A549 (cell line): ENCODE data around the gene CDC42BPB. TPM values are rescaled to one million over a fixed set of nuclear protein-coding genes. Genes with fewer than 3 reads are reported as not detected.

Experiments
- ATAC-seq, 2 experiments: fragments of 200-7000 bp in 1 of 2; fragments of >200 bp in 1 of 2; cut with Nextera tagmentation in 1 of 2; cut with Tn5 transposase in 1 of 2; 3 replicates each; pipeline versions ENCODE4 v1.8.0 to v1.9.1; 2018 to 2020; ENCODE audit warnings: mild to moderate bottlenecking in 1 of 2, moderate library complexity in 1 of 2
- CTCF ChIA-PET: fragments of 300-600 bp; sonication (Branson Sonifier 250); formaldehyde crosslinking; extraction: SDS; loops from one replicate; lab custom pipeline; 2021; ENCODE audit warnings: antibody characterized with exemption, inconsistent platforms; lab: Yijun Ruan, JAX
- POLR2A ChIA-PET: fragments of 350-600 bp; formaldehyde crosslinking; extraction: SDS; loops from one replicate; lab custom pipeline; 2021; ENCODE audit warnings: antibody characterized with exemption, inconsistent platforms; lab: Yijun Ruan, JAX
- DNase-seq, 2 experiments: peaks; one replicate each; pipeline versions ENCODE4 v3.0.0 to v3.0.0-alpha.2; 2011 to 2016; ENCODE audit warnings: low read depth in 1 of 2, low spot score in 1 of 2
- FAIRE-seq: peaks from 2 replicates; lab custom pipeline; 2011; peaks lifted over from hg19 to GRCh38; lab: Jason Lieb, UNC
- H3K27ac ChIP-seq, 2 experiments: fragments of >200 bp; sonication (Bioruptor Twin); formaldehyde crosslinking; 3 replicates each; pipeline ENCODE4 v1.5.1; 2016 to 2017
- H3K4me1 ChIP-seq: fragments of >200 bp; sonication (Bioruptor Twin); formaldehyde crosslinking; 3 replicates; pipeline ENCODE4 v1.6.1; 2016
- H3K4me2 ChIP-seq: fragments of >200 bp; sonication (Bioruptor Twin); formaldehyde crosslinking; 3 replicates; pipeline ENCODE4 v1.6.1; 2016
- H3K4me3 ChIP-seq: fragments of >200 bp; sonication (Bioruptor Twin); formaldehyde crosslinking; 3 replicates; pipeline ENCODE4 v1.5.1; 2016
- H3K9me3 ChIP-seq: fragments of >200 bp; sonication (Bioruptor Twin); formaldehyde crosslinking; 3 replicates; pipeline ENCODE4 v1.6.1; 2016
- ATOH8 ChIP-seq: fragments of 250-450 bp; sonication (Bioruptor Pico); IDR thresholded peaks from 2 replicates; pipeline ENCODE4 v1.5.0; 2020; ENCODE audit warnings: low read depth, mild to moderate bottlenecking, moderate library complexity
- BHLHE40 ChIP-seq: IDR thresholded peaks from 2 replicates; pipeline ENCODE4 v1.6.1; 2012; ENCODE audit warnings: low read depth, low read length, inconsistent platforms
- CBX2 ChIP-seq: fragments of 200-600 bp; sonication (generic); IDR thresholded peaks from 2 replicates; pipeline ENCODE4 v1.6.1; 2016; ENCODE audit warnings: low read depth, mild to moderate bottlenecking, borderline replicate concordance
- CBX8 ChIP-seq: fragments of 200-600 bp; sonication (generic); IDR thresholded peaks from 2 replicates; pipeline ENCODE4 v1.6.1; 2016
- CEBPB ChIP-seq, 2 experiments: fragments of >200 bp in 1 of 2; sonication (Bioruptor Twin) in 1 of 2; formaldehyde crosslinking in 1 of 2; IDR thresholded peaks; 2 replicates each; pipeline ENCODE4 v1.6.1; 2012 to 2016
- CTCF ChIP-seq: fragments of >200 bp; sonication (Bioruptor Twin); formaldehyde crosslinking; IDR thresholded peaks from 3 replicates; pipeline ENCODE4 v1.5.1; 2016
- ELK1 ChIP-seq: fragments of 150-350 bp; IDR thresholded peaks from 2 replicates; pipeline ENCODE4 v1.6.1; 2014; ENCODE audit warnings: low read depth, mild to moderate bottlenecking, low read length
- ESRRA ChIP-seq: fragments of 150-350 bp; IDR thresholded peaks from 2 replicates; pipeline ENCODE4 v1.6.1; 2014; ENCODE audit warnings: mild to moderate bottlenecking, low read length, borderline replicate concordance
- FOSL2 ChIP-seq, 2 experiments: fragments of 450-650 bp in 1 of 2; fragments of >200 bp in 1 of 2; sonication (Bioruptor Twin) in 1 of 2; formaldehyde crosslinking; IDR thresholded peaks; 2 replicates each; pipeline versions ENCODE4 v1.5.0 to v1.6.1; 2016 to 2020; ENCODE audit warnings: mild to moderate bottlenecking in 1 of 2, moderate library complexity in 1 of 2
- FOXS1 ChIP-seq: fragments of 250-450 bp; sonication (Bioruptor Pico); IDR thresholded peaks from 2 replicates; pipeline ENCODE4 v1.5.0; 2020; ENCODE audit warnings: mild to moderate bottlenecking, moderate library complexity
- GATA3 ChIP-seq: IDR thresholded peaks from 2 replicates; pipeline ENCODE4 v1.6.1; 2012; ENCODE audit warnings: borderline replicate concordance
- HES2 ChIP-seq: fragments of >200 bp; sonication (Bioruptor Twin); formaldehyde crosslinking; IDR thresholded peaks from 2 replicates; pipeline ENCODE4 v1.6.1; 2016
- HEYL ChIP-seq: fragments of 250-450 bp; sonication (Bioruptor Pico); IDR thresholded peaks from 2 replicates; pipeline ENCODE4 v1.8.0; 2021; ENCODE audit warnings: mild to moderate bottlenecking, moderate library complexity
- HMGXB4 ChIP-seq: fragments of 250-450 bp; sonication (Bioruptor Pico); IDR thresholded peaks from 2 replicates; pipeline ENCODE4 v1.5.0; 2021; ENCODE audit warnings: mild to moderate bottlenecking, moderate library complexity, borderline replicate concordance
- HOXB5 ChIP-seq: fragments of 250-450 bp; sonication (Bioruptor Pico); IDR thresholded peaks from 2 replicates; pipeline ENCODE4 v1.5.0; 2020; ENCODE audit warnings: mild to moderate bottlenecking, moderate library complexity
- JUN ChIP-seq, 2 experiments: fragments of >200 bp; sonication (Bioruptor Twin); formaldehyde crosslinking; IDR thresholded peaks; 2 replicates in 1 of 2; 3 replicates in 1 of 2; pipeline ENCODE4 v1.6.1; 2016 to 2017
- MAX ChIP-seq: IDR thresholded peaks from 2 replicates; pipeline ENCODE4 v1.6.1; 2012
- MAZ ChIP-seq: fragments of 150-350 bp; IDR thresholded peaks from 2 replicates; pipeline ENCODE4 v1.6.1; 2014; ENCODE audit warnings: antibody characterized with exemption, low read depth, low read length, borderline replicate concordance
- MYC ChIP-seq: IDR thresholded peaks from 2 replicates; pipeline ENCODE4 v1.6.1; 2012; ENCODE audit warnings: mild to moderate bottlenecking, inconsistent platforms, low read length, improper control_type of control experiment, borderline replicate concordance
- RFX5 ChIP-seq: fragments of 450-650 bp; IDR thresholded peaks from 2 replicates; pipeline ENCODE4 v1.7.1; 2014; ENCODE audit warnings: antibody characterized with exemption, mild to moderate bottlenecking, moderate library complexity
- SMC3 ChIP-seq: fragments of >200 bp; sonication (Bioruptor Twin); formaldehyde crosslinking; IDR thresholded peaks from 3 replicates; pipeline ENCODE4 v1.6.1; 2018; ENCODE audit warnings: inconsistent platforms
- SREBF2 ChIP-seq: fragments of 450-650 bp; IDR thresholded peaks from 2 replicates; pipeline ENCODE4 v1.6.1; 2014; ENCODE audit warnings: mild to moderate bottlenecking, moderate library complexity
- TFCP2L1 ChIP-seq: fragments of 250-450 bp; sonication (Bioruptor Pico); IDR thresholded peaks from 2 replicates; pipeline ENCODE4 v1.5.0; 2021; ENCODE audit warnings: mild to moderate bottlenecking
- TP53 ChIP-seq: fragments of 250-450 bp; sonication (Bioruptor Pico); IDR thresholded peaks from 2 replicates; pipeline ENCODE4 v1.5.0; 2021; ENCODE audit warnings: mild to moderate bottlenecking, moderate library complexity
- ZFP36 ChIP-seq: fragments of 450-650 bp; IDR thresholded peaks from 2 replicates; pipeline ENCODE4 v1.6.1; 2014; ENCODE audit warnings: borderline replicate concordance; ENCODE audit not compliant: partially characterized antibody
- ZSCAN20 ChIP-seq: fragments of 250-450 bp; sonication (Bioruptor Pico); IDR thresholded peaks from 2 replicates; pipeline ENCODE4 v1.8.0; 2022; ENCODE audit warnings: mild to moderate bottlenecking, moderate library complexity
- WGBS: methylation state at CpG from one replicate; pipeline ENCODE4 v1.1.6; 2017; ENCODE audit errors: missing lambda C conversion rate; 5-methylcytosine and 5-hydroxymethylcytosine counted together
- polyA plus RNA-seq, 4 experiments: library from polyadenylated mRNA; depleted of rRNA in 3 of 4; stranded (reverse); fragments of >200 nt; fragmentation: RNase III in 1 of 4; extraction: RNeasy Plus Mini Kit Qiagen cat#74134 plus additional on column Dnase treatment in 1 of 4; gene quantifications; 2 replicates in 3 of 4; 3 replicates in 1 of 4; pipeline ENCODE4 v1.2.3, GENCODE V29; 2011 to 2017

Gene CDC42BPB
- polyA plus RNA-seq, 2 of the 4 experiments (the other 2 are of a cell fraction), result 56.4 to 57.1 TPM

- DNase-seq, result no peak
- TF ChIP-seq SMC3 (no peak), MAZ (no peak), BHLHE40 (no peak), JUN (IDR thresholded peaks at IDR 0.05) (no peak), RFX5 (no peak), MAX (no peak), HMGXB4 (CRISPR knock-in tag) (no peak), TP53 (CRISPR knock-in tag) (no peak)
- no peak for ATAC-seq
- Histone ChIP-seq H3K4me3 (no peak overlapping the region), H3K4me1 (no peaks in the 10 kb centered on the region), H3K4me2 (no peak overlapping the region), H3K27ac (no peak overlapping the region), H3K9me3 (no peaks in the 10 kb centered on the region)
- FAIRE-seq, result no peak
- WGBS, result 94% methylated on average over 20 of the region's 21 CpGs
- ChIA-PET CTCF (interaction anchor here (0.7 to 1.6 kb wide), 3 partner anchors 8 to 633 kb away, joined by 3 to 5 read pairs (median 5); no protein-coding TSS in a partner anchor), POLR2A (no interaction called here)
Observed at GRCh38 chr14:103000291-103000921, 56.9 kb downstream of the CDC42BPB start.

GRCh38 chr14:102999227-102999895 is 58.0 kb downstream of the CDC42BPB start:
- no peak overlapping the region for H3K4me2 ChIP-seq
- peaks cover 9% of the 10 kb centered on the region for H3K4me1 ChIP-seq
- no peak overlapping the region for H3K27ac ChIP-seq
- ATAC-seq (no peak), FAIRE-seq (no peak), DNase-seq (no peak)
- ChIA-PET CTCF (interaction anchor here (0.8 to 1.6 kb wide), 3 partner anchors 9 to 23 kb away, joined by 3 to 5 read pairs (median 5); no protein-coding TSS in a partner anchor), POLR2A (no interaction called here)
- no peak for TF ChIP-seq HEYL
- no peak for TF ChIP-seq HOXB5
- TF ChIP-seq FOSL2 (IDR thresholded peaks at IDR 0.05), result no peak
- TF ChIP-seq FOSL2 (CRISPR knock-in tag; IDR thresholded peaks at IDR 0.05), result no peak
- TF ChIP-seq ZFP36, result no peak
- no peak for TF ChIP-seq CBX8
- no peak for TF ChIP-seq HES2
- TF ChIP-seq MYC, result no peak
- no peak for TF ChIP-seq SMC3
- WGBS, result 92% methylated on average over 21 of the region's 21 CpGs
- H3K9me3 ChIP-seq, result no peaks in the 10 kb centered on the region
- no peak overlapping the region for H3K4me3 ChIP-seq

GRCh38 chr14:102998393-102998792 is 59.0 kb downstream of the CDC42BPB start:
- ChIA-PET CTCF (interaction anchor here (1.6 kb wide), 1 partner anchor 294 kb away, joined by 5 read pairs; no protein-coding TSS in a partner anchor), POLR2A (no interaction called here)
- WGBS, result 84% methylated on average over 6 of the region's 6 CpGs
- no peak overlapping the region for H3K4me3 ChIP-seq
- ATAC-seq (no peak), DNase-seq (no peak), FAIRE-seq (no peak)
- no peak overlapping the region for H3K27ac ChIP-seq
- no peak overlapping the region for H3K4me2 ChIP-seq
- no peaks in the 10 kb centered on the region for H3K9me3 ChIP-seq
- TF ChIP-seq CTCF, result no peak
- no peak for TF ChIP-seq ATOH8 (CRISPR knock-in tag)
- no peak for TF ChIP-seq GATA3
- no peak for TF ChIP-seq CBX2
- TF ChIP-seq TP53 (CRISPR knock-in tag), result no peak
- TF ChIP-seq CEBPB (IDR thresholded peaks at IDR 0.05), result no peak
- TF ChIP-seq FOXS1 (CRISPR knock-in tag), result no peak
- TF ChIP-seq ZFP36, result no peak
- no peak for TF ChIP-seq TFCP2L1 (CRISPR knock-in tag)
- no peak for TF ChIP-seq ELK1
- no peak for TF ChIP-seq SREBF2
- TF ChIP-seq RFX5, result no peak
- no peak for TF ChIP-seq ESRRA
- no peak for TF ChIP-seq ZSCAN20 (CRISPR knock-in tag)
- H3K4me1 ChIP-seq, result peaks cover 19% of the 10 kb centered on the region
